NCI-H82 treated with DMSO at 0.1 percent for 48 hours (cell line): ENCODE results near the gene PAX6.
A peak's percentile ranks its signal among the peaks of the same experiment; 100 is the strongest.
"Not testable (repeated sequence)": the region's sequence is repeated elsewhere in the genome, so short reads cannot be mapped to it uniquely, and the experiment has no call there.

Experiments
- DNase-seq: peaks from one replicate; lab custom pipeline; 2025; ENCODE audit not compliant: unreplicated experiment; lab: John Stamatoyannopoulos, UW

PAX6 gene

DNA sequence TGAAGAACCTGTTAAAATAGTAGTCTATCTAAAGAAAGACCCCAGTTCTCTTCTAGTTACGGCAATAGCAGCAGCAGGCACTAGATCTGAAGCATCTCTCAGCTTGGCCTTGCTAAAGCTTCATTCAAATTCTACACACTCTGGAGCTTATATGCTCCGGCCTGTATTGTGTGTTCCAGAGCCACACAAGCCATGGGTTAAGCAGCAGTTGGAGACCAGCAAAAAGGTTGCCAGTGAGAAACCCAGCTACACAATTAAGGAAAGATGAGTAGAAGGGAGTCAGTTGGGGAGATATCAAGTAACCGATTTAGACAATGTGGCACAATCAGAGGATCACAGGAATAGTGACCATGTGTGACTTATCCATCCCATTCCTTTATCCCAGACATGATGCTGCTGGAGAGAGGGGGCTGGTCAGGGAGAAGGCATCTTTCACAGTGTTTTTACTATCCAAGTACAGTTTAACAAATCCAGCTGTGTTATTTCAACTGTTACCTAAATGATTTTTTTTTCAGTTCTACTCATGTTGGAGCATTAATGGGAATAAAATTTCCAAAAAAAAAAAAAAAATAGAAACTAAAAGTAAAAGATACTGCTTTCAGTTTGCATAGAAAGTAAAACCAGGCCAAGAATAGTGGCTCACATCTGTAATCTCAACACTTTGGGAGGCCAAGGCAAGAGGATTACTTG, 41.0 kb downstream of the PAX6 start:
- no peak for DNase-seq

GRCh38 chr11:31768749-31769640, 42.1 kb downstream of the PAX6 start:
- DNase-seq: no peak

DNA sequence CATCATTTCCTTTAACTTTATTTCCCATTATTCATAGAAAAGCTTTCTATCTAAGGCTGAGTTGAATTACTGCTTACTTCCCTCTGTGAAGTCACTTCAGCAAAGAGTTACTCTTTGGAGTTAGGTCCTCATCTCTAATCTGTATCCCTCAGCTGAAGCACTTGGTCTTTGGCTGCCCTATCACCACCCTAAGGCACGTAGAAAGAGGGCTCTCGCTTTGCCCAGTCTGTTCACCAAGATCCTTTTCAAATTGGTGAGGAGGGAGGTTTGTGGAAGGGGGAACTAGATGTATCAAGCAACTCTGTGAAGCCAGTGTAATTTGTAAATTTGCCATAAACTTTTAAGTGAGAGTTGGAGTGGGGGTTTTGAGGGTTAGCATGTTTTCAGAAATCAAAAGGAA, 43.4 kb downstream of the PAX6 start:
- no peak for DNase-seq

- no peak for DNase-seq
Measured at GRCh38 chr11:31767066-31767465, 44.1 kb downstream of the PAX6 start.

DNA sequence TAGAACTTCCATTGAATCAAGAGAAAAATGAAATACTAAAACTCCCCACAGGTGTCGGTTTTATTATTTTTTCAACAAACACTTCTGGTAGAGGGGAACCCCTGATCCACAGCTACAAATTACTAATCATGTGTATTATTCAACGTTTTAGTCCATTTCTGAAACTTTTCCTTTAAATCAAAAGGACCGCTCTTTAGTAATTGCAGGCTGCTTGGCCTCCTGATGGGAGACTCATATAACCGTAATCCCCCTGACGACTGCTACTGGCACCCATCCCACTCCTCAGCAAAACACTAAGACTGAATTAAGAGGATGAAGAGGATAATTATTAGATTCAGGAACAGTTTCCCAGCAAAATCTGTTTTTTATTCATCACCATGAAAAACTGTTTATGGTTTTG, 46.4 kb downstream of the PAX6 start:
- peak; percentile 67 for DNase-seq

GRCh38 chr11:31764261-31764660, 46.9 kb downstream of the PAX6 start:
- no peak for DNase-seq

- DNase-seq: no peak
Measured at GRCh38 chr11:31763296-31763695, 47.8 kb downstream of the PAX6 start.

DNA sequence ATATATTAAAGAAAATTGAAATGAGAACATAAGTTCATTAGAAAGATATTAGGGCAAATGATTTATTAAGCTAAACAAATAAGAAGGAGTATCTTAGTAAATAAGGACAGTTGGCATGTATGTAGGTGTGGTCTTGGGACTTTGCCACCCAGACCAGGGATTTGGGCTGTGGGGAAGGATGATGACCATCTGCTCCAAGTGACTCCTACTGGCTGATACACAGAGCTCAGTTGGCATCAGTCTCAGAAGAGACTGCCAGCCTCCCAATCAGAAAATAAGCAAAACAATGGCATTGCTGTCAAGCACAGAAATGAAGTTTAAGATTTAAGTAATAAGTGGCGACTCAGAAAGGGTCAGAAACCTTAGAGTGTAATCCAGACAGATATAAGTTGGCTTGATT, 49.5 kb downstream of the PAX6 start:
- DNase-seq: no peak

DNA sequence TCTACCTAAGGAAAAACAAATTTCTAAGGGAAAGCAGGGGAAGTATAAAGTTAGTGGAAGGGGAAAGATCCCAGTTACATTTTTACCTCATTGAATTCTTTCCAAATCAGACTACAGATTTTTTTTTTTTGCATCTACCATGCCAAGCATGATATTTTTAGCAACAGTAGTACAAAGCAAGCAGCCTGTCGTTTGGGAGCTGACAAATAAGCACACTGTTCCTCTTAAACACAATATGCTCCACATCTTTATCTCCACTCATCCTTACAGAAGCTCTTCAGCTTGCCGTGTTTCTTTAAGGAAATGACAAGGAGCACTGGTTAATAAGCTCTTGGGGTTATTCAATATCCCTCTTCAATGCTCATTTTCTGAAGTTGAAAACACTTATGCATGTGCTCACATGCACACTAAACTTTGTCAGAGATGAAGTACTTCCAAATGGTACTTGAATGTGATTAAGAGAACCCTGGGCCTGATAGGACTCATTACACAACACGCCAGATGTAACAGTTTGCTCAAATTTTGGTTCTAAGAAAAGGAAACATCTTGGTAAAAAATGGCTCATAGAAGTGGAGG, 53.8 kb downstream of the PAX6 start:
- DNase-seq: no peak

DNA sequence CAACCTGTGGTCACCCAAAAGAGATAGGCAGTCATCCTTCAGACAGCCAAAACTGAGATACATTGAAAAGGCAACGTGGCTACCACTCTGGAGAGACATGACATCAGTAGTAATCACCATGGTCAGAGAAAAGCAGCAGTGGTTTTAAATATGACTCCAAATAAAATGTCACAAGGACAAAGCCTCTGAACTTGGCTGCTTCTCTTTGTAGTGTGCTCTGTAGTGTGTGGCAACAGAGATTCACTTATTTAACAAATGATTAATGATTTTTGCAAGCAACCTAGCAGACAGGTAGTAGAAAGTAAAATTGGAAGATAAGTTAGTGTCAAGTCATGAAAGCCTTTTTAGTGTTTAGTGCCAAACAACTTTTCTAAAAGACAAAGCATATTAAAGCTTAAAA, 63.5 kb downstream of the PAX6 start:
- DNase-seq: no peak

DNA sequence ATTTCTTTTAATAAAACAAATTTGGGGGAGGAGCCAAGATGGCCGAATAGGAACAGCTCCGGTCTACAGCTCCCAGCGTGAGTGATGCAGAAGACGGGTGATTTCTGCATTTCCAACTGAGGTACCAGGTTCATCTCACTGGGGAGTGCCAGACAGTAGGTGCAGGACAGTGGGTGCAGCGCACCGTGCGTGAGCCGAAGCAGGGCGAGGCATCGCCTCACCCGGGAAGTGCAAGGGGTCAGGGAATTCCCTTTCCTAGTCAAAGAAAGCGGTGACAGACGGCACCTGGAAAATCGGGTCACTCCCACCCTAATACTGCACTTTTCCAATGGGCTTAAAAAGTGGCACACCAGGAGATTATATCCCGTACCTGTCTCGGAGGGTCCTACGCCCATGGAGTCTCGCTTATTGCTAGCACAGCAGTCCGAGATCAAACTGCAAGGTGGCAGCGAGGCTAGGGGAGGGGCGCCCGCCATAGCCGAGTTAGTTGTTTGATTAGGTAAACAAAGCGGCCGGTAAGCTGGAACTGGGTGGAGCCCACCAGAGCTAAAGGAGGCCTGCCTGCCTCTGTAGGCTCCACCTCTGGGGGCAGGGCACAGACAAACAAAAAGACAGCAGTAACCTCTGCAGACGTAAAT, 70.3 kb downstream of the PAX6 start:
- not testable (repeated sequence) for DNase-seq

- DNase-seq: no peak
Measured at GRCh38 chr11:31740131-31740530, 71.0 kb downstream of the PAX6 start.
